Activated T-helper 1 cell treated with anti-CD3 and anti-CD28 coated beads, Interleukin-2, amount 50 U/mL, for 16 hours (primary cell): ENCODE data around the gene DHX29.
A peak's percentile ranks its signal among the peaks of the same experiment; 100 is the strongest.
"Not testable (repeated sequence)": the region's sequence is repeated elsewhere in the genome, so short reads cannot be mapped to it uniquely, and the experiment has no call there.

Source experiments
- DNase-seq, 2 donors: peaks; one replicate each; pipeline ENCODE4 v3.0.0-alpha.2; 2020; ENCODE audit warnings: low read depth in 1 of 2, low spot score in 1 of 2

Gene DHX29

DNA sequence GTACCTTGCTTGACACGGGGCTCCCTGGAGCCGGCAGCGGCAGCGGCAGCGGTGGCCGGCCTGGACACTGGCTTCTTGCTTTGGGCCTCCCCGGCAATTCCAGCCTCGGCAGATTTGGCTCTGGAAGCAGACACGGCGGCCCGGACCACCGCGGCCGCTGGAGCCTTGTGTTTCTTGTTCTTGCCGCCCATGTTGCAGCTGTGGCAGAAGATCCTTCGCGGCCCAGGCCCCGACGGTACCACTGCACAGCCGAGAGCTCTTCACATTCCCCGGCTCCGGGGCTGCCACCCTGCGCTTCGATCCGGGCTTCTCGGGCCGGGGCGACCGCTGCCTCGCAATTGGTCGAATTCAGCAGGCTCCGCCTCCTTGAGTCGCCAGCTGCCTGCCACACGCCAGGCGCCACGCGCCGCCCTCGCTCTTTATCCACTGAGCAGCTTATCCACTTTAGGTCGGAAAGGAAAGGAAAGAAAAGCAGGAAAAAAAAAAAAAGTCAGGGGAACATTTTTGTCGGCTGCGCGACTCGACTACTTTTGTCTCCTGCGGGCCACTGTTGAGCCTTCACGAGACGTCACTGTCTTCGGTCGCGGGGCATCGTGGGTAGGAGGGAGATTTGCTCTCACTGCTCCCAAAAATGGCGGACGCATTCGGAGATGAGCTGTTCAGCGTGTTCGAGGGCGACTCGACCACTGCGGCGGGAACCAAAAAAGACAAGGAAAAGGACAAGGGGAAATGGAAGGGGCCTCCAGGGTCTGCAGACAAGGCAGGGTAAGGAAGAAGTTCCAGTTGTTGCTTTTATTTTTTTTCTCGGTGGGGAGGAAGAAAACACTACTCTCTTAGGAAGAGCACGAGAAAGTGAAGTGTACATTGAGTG lies at the start of gene DHX29, which contains the start of gene MTREX:
Gene DHX29 (minus strand): TSS at position 312 of the 871 bp plus-strand sequence. CDS start 121 bp downstream, at position 191.
Gene MTREX (plus strand): TSS at position 607 of the 871 bp plus-strand sequence. CDS start 25 bp downstream, at position 632.
- peak; percentile 77 to 80 for DNase-seq

DNA sequence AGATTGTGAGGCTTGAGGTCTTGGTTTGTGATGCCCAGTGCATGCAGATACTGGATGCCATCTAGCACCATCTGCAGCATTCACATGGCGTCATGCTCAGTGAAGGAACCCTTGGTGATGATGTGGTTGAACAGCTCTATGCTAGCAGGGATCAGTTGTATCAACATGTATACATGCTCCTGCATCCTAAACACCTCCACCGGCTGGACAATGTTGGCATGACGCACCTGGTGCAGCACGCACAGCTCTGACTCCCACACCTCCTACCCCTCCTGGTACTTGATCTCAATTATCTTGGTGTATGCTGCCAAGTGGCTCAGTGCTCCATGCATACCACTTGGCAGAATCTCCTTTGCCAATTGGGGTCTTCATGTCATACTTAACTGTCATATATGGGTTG lies 49.4 kb upstream of the DHX29 start:
- DNase-seq, result no peak

GRCh38 chr5:55350754-55351153 lies 43.3 kb upstream of the DHX29 start:
- no peak for DNase-seq

DNA sequence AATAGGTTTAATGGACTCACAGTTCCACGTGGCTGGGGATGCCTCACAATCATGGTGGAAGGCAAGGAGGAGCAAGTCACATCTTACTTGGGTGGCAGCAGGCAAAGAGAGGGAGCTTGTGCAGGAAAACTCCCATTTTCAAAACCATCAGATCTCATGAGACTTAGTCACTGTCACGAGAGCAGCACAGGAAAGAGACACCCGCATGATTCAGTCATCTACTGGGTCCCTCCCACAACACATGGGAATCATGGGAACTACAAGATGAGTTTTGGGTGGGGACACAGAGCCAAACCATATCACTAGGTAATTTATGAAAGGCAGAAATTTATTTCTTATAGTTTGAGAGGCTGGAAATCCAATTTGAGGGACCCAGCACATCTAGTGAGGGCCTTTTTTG lies 40.3 kb upstream of the DHX29 start:
- no peak for DNase-seq

- no peak for DNase-seq
Measured at GRCh38 chr5:55345327-55345726, 37.8 kb upstream of the DHX29 start.

DNA sequence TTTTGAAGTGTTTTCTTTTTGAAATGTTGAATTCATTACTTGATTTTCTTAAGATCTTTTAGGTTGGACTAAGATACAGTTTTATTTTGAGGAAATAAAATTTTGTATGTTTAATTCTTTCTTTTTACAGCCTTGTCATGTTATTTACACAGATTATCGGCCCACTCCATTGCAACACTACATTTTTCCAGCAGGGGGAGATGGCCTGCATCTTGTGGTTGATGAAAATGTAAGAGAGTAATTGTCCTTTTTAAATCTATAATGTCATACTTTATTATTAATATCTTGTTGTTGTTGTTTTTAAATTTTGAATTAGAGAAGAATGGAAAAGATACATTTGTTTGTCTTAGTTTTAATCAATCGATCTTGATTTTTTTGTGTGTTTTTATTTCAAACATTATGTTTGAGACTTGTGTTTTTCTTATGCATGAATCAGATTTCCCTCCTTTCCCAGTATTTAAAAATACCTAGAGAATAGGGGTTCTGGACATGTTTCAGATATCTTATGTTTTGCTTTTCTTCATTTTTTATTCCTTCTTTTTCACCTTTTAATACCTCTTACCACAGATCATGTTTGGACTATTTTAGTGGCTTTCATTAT lies 37.0 kb upstream of the DHX29 start:
- peak; percentile 25 to 34 for DNase-seq

GRCh38 chr5:55343609-55344008 lies 36.1 kb upstream of the DHX29 start:
- DNase-seq, result no peak

GRCh38 chr5:55343107-55343506 lies 35.6 kb upstream of the DHX29 start:
- DNase-seq, result no peak

- DNase-seq, result no peak
Measured at GRCh38 chr5:55338810-55339243, 31.3 kb upstream of the DHX29 start.

DNA sequence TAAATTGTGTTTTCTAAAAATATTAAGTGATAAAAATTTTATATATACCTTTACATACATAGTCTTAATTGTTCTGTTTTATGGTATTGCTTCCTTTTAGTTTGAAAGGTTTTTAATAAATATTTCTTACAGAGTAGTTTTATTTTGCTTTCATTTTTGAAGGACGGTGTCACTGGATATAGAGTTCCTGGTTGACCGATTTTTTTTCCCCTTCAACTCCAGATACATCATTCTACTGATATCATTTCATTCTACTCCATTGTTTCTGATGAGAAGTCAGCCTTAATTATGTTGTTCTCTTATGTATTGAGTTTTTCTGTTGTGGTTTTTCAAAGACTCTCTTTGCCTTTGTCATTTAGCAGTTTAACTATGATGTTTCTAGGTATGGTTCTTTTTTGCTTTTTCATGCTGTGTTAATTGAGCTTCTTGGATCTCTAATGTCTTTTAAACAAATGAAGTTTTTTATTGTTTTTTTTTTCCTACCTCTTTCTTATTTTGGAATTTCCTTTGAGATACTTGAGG lies 30.7 kb upstream of the DHX29 start:
- DNase-seq, result no peak

DNA sequence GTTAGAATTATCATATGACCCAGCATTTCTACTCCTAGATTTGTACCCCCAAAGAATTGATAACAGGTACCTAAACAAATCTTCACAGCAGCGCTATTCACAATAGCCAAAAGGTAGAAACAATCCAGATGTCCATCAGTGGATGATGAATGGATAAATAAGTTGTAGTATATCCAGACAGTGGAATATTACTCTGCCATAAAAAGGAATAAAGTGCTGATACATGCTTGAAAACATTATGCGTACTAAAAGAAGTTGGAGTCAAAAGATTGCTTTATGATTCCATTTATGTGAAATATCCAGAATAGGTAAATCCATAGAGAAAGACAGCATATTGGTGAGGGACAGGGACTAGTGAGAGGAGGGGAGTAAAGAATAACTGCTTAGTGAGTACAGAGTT lies 26.3 kb upstream of the DHX29 start:
- DNase-seq, result no peak

DNA sequence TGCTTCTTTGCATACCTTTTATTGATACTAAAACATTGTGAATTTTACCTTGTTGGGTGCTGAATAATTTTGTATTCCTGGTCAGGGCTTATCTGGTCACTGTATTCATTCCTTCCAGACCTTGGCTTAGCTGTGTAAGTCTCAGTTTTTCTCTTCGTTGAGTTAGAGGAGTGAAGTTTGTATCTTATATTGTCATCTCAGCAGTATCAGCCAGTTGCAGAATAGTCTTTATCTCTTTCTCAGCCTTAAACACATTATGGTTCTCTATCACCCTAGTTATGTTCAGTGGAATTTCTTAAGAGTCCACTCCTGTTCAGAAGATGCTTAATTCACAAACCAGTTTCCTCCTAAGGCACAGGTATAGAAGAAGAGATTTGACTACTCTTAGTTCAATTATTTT lies 25.5 kb upstream of the DHX29 start:
- no peak for DNase-seq

DNA sequence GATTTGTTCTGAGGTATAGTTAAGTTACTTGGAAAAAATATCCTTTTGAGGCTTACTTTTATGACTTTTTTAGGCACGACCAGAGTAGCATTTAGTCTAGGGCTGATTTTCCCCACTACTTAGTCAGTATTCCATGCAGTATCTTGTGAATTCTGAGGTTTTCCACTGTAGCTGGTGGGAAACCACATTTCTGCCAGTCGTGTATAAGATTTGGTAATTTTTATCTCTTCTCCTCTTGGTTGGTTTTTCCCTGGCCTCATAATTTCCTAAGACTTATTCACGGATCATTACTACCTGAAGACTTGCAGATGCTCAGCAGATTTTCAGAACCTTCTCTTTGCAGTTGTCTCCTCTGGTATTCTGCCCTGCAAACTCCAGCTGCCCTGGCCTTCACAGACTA lies 23.8 kb upstream of the DHX29 start:
- no peak for DNase-seq

DNA sequence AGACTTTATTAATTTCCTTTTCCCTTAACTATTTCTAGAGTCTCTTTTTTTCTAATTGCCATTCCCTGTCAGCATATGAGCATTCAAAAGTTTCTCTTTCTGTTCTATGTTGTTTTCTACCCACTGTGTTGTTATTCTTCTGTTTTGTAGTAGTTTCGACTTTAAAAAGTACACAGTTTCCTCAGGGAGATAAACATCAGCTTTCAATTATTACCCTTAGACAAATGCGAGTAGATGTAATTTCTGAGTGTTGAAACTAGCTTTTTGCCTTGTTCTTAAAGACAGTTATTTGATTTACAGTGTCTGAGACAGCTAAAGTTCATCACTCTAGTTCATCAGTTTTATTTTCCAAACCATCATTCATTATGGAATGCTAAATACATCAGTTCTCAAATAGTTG lies 19.8 kb upstream of the DHX29 start:
- DNase-seq, result no peak

- DNase-seq, result no peak
Measured at GRCh38 chr5:55325621-55326020, 18.1 kb upstream of the DHX29 start.

GRCh38 chr5:55324815-55325418 lies 17.4 kb upstream of the DHX29 start:
- no peak for DNase-seq

- no peak for DNase-seq
Measured at GRCh38 chr5:55324006-55324405, 16.5 kb upstream of the DHX29 start.

- no peak for DNase-seq
Measured at GRCh38 chr5:55320571-55320970, 13.1 kb upstream of the DHX29 start.

- no peak for DNase-seq
Measured at GRCh38 chr5:55319491-55319890, 12.0 kb upstream of the DHX29 start.

GRCh38 chr5:55318237-55318636 lies 10.7 kb upstream of the DHX29 start:
- DNase-seq, result not testable (repeated sequence)

DNA sequence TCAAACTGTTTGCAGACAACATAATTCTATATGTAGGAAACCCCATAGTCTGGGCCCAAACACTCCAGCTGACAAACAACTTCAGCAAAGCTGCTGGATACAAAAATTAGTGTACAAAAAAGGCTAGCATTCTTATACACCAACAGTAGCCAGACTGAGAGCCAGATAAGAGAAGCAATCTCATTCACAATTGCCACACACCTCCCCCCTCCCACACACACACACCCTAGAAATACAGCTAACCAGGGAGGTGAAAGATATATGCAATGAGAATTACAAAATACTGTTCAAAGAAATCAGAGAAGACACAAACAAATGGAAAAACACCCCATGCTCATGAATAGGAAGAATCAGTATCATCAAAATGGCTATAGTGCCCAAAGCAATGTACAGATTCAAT lies 9.3 kb upstream of the DHX29 start:
- no peak for DNase-seq

DNA sequence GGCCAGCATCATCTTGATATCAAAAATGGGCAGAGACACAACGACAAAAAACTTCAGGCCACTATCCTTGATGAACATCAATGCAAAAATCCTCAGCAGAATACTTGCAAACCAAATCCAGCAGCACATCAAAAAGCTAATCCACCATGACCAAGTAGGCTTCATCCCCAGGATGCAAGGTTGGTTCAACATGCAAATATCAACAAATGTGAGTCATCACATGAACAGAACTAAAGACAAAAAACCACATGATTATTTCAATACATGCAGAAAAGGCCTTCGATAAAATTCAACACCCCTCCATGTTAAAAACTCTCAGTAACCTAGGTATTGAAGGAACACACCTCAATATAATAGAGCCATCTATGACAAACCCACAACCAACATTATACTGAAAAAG lies 8.8 kb upstream of the DHX29 start:
- DNase-seq, result no peak
